GM23338 (cell line): ENCODE results near the gene PPP1CA. TPM values are rescaled to one million over a fixed set of nuclear protein-coding genes. Genes with fewer than 3 reads are reported as not detected.

Experiments
- CREB1 ChIP-seq: fragments of 250-450 bp; sonication (Bioruptor Pico); IDR thresholded peaks from 2 replicates; pipeline ENCODE4 v1.5.0; 2020; ENCODE audit warnings: low read depth, mild to moderate bottlenecking, moderate library complexity
- CTCF ChIP-seq, 2 experiments: fragments of 200-600 bp in 1 of 2; sonication (generic) in 1 of 2; conservative IDR thresholded peaks; 2 replicates each; pipeline versions ENCODE4 v1.5.1 to v1.6.1; 2016 to 2017; ENCODE audit warnings: antibody characterized with exemption in 2 of 2, low read depth in 2 of 2, mild to moderate bottlenecking in 2 of 2, moderate library complexity in 1 of 2
- ETS1 ChIP-seq: IDR thresholded peaks from 2 replicates; pipeline ENCODE4 v1.6.1; 2016; ENCODE audit warnings: antibody characterized with exemption
- NANOG ChIP-seq: IDR thresholded peaks from 2 replicates; pipeline ENCODE4 v1.6.1; 2016; ENCODE audit warnings: antibody characterized with exemption, borderline replicate concordance
- STAT1 ChIP-seq: IDR thresholded peaks from one replicate; pipeline ENCODE4 v1.6.1; 2016; ENCODE audit warnings: antibody characterized with exemption; ENCODE audit not compliant: unreplicated experiment
- ZNF114 ChIP-seq: fragments of 250-450 bp; sonication (Bioruptor Pico); IDR thresholded peaks from 2 replicates; pipeline ENCODE4 v1.5.0; 2020; ENCODE audit warnings: mild to moderate bottlenecking, moderate library complexity
- ZNF331 ChIP-seq: fragments of 250-450 bp; sonication (Bioruptor Pico); IDR thresholded peaks from 2 replicates; pipeline ENCODE4 v1.5.0; 2020; ENCODE audit warnings: low read depth, mild to moderate bottlenecking, moderate library complexity
- ZNF462 ChIP-seq: fragments of 250-450 bp; sonication (Bioruptor Pico); IDR thresholded peaks from 2 replicates; pipeline ENCODE4 v1.5.0; 2020; ENCODE audit warnings: mild to moderate bottlenecking, moderate library complexity
- polyA plus RNA-seq: library from polyadenylated mRNA; unstranded; fragments of >200 nt; fragmentation: Nextera tagmentation; extraction: Ambion mirVana; gene quantifications from 2 replicates; pipeline ENCODE4 v1.2.1, GENCODE V29; 2016
- total RNA-seq: library from RNA; depleted of rRNA; stranded (reverse); fragments of >200 nt; shearing (Covaris generic); gene quantifications from 2 replicates; pipeline ENCODE4 v1.2.3, GENCODE V29; 2014

PPP1CA gene
- total and polyA plus RNA-seq, 2 experiments from 2014 or later = 217 to 237 TPM

GRCh38 chr11:67422891-67423290 lies 21.2 kb upstream of the PPP1CA start (continued):
- TF ChIP-seq ZNF462 (CRISPR knock-in tag) = no peak
- TF ChIP-seq ZNF114 (CRISPR knock-in tag) = no peak
- TF ChIP-seq ZNF331 (CRISPR knock-in tag) = no peak
- no peak for TF ChIP-seq NANOG
- no peak for TF ChIP-seq ETS1
- TF ChIP-seq STAT1 = no peak
- no peak for TF ChIP-seq CTCF (conservative IDR thresholded peaks at IDR 0.05; ENCODE audit: low read depth in 2 of 2)
- no peak for TF ChIP-seq CREB1 (CRISPR knock-in tag)
